Measurements from ENCODE around the gene CNTN1. TPM values are rescaled to one million over a fixed set of nuclear protein-coding genes. Genes with fewer than 3 reads are reported as not detected.

The CNTN1 gene
- total RNA-seq, 4 donors from 2014 or later: 64.1 to 193 (median 92.4) TPM

DNA sequence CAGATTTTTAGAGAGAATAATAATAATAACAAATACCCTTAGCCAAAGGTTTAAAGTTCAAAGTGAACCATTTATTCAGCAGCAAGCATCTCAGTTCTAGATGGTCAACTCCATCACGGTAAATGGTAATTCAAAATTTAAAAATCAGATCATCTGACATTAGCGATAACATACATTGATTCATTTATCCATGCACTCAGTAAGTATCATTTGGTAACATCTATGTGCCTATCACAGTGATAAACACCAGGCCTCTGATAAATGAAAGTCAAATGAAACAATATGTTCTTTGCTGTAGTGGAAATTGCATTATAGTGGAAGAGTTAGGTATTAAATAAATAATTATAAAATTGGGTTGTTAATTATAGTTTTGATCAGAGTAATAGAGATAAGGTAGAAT lies 108.8 kb downstream of the CNTN1 start:
- 100% methylated on average over 2 of the region's 2 CpGs for WGBS, 2 donors (ENCODE audit: low coverage in 1 of 2)
- Histone ChIP-seq H3K36me3 (no peaks in the 10 kb centered on the region), H3K4me3 (no peak overlapping the region), H3K9me3 (no peaks in the 10 kb centered on the region), H3K27ac (no peak overlapping the region), H3K27me3 (no peaks in the 10 kb centered on the region), H3K4me1 (peaks cover 0 to 22% (median 4%) of the 10 kb centered on the region in 3 donors)
- TF ChIP-seq POLR2AphosphoS5 (IDR thresholded peaks at IDR 0.05) (no peak), POLR2A (IDR thresholded peaks at IDR 0.05) (no peak), EP300 (IDR thresholded peaks at IDR 0.05) (no peak)
- TF ChIP-seq, protein P1, sequence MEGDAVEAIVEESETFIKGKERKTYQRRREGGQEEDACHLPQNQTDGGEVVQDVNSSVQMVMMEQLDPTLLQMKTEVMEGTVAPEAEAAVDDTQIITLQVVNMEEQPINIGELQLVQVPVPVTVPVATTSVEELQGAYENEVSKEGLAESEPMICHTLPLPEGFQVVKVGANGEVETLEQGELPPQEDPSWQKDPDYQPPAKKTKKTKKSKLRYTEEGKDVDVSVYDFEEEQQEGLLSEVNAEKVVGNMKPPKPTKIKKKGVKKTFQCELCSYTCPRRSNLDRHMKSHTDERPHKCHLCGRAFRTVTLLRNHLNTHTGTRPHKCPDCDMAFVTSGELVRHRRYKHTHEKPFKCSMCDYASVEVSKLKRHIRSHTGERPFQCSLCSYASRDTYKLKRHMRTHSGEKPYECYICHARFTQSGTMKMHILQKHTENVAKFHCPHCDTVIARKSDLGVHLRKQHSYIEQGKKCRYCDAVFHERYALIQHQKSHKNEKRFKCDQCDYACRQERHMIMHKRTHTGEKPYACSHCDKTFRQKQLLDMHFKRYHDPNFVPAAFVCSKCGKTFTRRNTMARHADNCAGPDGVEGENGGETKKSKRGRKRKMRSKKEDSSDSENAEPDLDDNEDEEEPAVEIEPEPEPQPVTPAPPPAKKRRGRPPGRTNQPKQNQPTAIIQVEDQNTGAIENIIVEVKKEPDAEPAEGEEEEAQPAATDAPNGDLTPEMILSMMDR (IDR thresholded peaks at IDR 0.05): no peak
- ATAC-seq: no peak

DNA sequence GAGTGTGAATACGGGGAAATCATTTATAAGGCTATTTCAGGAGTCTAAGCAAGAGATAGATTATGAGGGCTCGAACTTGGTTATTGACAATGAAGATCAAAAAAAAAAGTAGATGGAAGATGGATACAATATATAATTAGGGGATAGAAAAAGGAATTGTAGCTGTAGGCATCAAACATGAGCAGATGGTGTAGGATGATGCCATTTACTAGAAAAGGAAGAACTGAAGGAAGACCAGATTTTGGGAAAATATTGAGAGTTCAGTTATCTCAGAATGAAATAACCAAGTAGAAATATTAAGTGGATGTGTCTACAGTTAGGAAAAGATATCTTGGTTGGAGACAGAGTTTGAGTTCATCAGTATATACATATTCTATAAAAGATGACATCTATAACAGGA lies 109.6 kb downstream of the CNTN1 start:
- TF ChIP-seq, protein P1 (IDR thresholded peaks at IDR 0.05): no peak
- TF ChIP-seq POLR2A (IDR thresholded peaks at IDR 0.05) (no peak), POLR2AphosphoS5 (IDR thresholded peaks at IDR 0.05) (no peak), EP300 (IDR thresholded peaks at IDR 0.05) (no peak)
- no peak overlapping the region for H3K4me3 ChIP-seq
- H3K4me1 ChIP-seq: peaks cover 0 to 22% (median 4%) of the 10 kb centered on the region in 3 donors
- ATAC-seq: no peak
- no peak overlapping the region for H3K27ac ChIP-seq
- no peaks in the 10 kb centered on the region for H3K36me3 ChIP-seq
- H3K27me3 ChIP-seq: no peaks in the 10 kb centered on the region
- 89 to 97% methylated on average over 2 of the region's 2 CpGs for WGBS, 2 donors (ENCODE audit: low coverage in 1 of 2)
- H3K9me3 ChIP-seq: no peaks in the 10 kb centered on the region

DNA sequence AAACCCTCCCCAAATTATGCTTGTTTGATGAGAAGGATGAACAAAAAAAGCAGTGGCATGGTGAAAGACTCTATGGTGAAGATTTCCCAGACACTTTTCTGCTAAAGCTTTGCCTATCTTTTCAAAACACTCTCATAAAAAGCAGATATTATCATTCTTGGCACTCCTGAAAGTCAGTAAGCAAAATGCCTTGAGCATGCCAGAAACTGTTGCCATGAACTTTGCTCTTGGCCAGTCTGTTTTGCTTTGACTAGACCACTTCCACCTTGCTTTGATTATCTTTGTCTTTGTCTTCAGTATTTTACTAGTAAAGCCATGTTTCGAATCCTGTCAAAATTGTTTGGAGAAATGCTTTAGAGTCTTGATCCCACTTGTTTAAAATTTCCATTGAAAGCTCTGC lies 110.4 kb downstream of the CNTN1 start:
- Histone ChIP-seq H3K27ac (peak overlapping the region in 1 of 4 donors; percentile 32), H3K4me3 (no peak overlapping the region), H3K27me3 (no peaks in the 10 kb centered on the region), H3K9me3 (no peaks in the 10 kb centered on the region), H3K4me1 (peaks cover 0 to 22% (median 4%) of the 10 kb centered on the region in 3 donors), H3K36me3 (no peaks in the 10 kb centered on the region)
- 0 to 17% methylated on average over 1 of the region's 1 CpG for WGBS, 2 donors (ENCODE audit: low coverage in 1 of 2)
- no peak for ATAC-seq
- TF ChIP-seq EP300 (IDR thresholded peaks at IDR 0.05): no peak
- no peak for TF ChIP-seq POLR2AphosphoS5 (IDR thresholded peaks at IDR 0.05)
- TF ChIP-seq POLR2A (IDR thresholded peaks at IDR 0.05): no peak
- TF ChIP-seq, protein P1 (IDR thresholded peaks at IDR 0.05): no peak

DNA sequence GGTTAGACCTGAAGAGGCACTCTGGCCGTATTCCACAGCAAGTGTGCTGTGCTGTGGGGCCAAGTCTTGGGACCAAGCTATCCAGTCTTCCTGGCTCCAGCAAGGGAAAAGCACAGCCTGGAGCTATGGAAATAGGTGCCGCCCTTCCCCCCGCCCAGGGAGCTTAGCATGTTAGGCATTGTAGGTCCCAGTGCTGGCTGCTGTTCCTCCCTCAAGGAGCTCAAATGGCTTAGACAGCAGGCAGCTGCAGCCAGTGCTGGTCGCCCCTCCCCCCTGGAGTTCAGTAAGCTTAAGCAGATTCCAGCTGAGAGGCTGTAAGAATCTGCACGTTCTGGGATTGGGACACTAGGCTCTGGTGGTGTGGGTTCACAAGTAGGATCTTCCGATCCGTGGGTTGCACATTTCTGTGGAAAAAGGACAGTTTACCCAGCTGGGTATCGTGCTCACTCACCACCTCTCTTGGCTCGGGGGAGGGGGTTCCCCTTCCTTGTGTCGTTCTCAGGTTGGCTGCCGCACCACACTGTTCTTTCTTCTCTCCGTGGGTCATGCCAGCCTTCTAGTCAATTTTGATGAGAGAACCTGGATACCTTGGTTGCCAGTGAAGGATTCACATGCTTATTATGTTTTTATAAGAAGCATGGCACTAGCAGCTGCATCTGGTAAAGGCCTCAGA lies 127.3 kb downstream of the CNTN1 start:
- ATAC-seq: peak; percentile 84
- TF ChIP-seq POLR2A (IDR thresholded peaks at IDR 0.05): no peak
- TF ChIP-seq EP300 (IDR thresholded peaks at IDR 0.05): no peak
- TF ChIP-seq POLR2AphosphoS5 (IDR thresholded peaks at IDR 0.05): no peak
- TF ChIP-seq, protein P1 (IDR thresholded peaks at IDR 0.05): no peak
- H3K4me3 ChIP-seq: no peak overlapping the region
- peaks cover 0 to 13% (median 0%) of the 10 kb centered on the region in 3 donors for H3K9me3 ChIP-seq
- H3K27me3 ChIP-seq: no peaks in the 10 kb centered on the region
- 60 to 69% methylated on average over 5 of the region's 12 CpGs for WGBS, 2 donors (ENCODE audit: low coverage in 1 of 2)
- H3K27ac ChIP-seq: peak overlapping the region in 1 of 4 donors; percentile 24
- H3K36me3 ChIP-seq: no peaks in the 10 kb centered on the region
- H3K4me1 ChIP-seq: peaks cover 0 to 21% (median 0%) of the 10 kb centered on the region in 3 donors
